A673 (cell line): ENCODE measurements around the gene ARHGAP15.

ENCODE experiments used
- EZH2 ChIP-seq: fragments of 200-600 bp; sonication (generic); IDR thresholded peaks from 2 replicates; pipeline ENCODE4 v1.6.1; 2017; ENCODE audit warnings: borderline replicate concordance, low read depth, mild to moderate bottlenecking, mixed read lengths, antibody characterized with exemption, low read length; ENCODE audit not compliant: poor library complexity, severe bottlenecking
- TF ChIP-seq, protein P1 (sequence below): fragments of 300-800, 200-600 bp; sonication (generic); conservative IDR thresholded peaks from 2 replicates; pipeline ENCODE4 v1.5.1; 2017; ENCODE audit warnings: low read depth, mild to moderate bottlenecking, antibody characterized with exemption, low read length, moderate library complexity, mixed read lengths

DNA sequence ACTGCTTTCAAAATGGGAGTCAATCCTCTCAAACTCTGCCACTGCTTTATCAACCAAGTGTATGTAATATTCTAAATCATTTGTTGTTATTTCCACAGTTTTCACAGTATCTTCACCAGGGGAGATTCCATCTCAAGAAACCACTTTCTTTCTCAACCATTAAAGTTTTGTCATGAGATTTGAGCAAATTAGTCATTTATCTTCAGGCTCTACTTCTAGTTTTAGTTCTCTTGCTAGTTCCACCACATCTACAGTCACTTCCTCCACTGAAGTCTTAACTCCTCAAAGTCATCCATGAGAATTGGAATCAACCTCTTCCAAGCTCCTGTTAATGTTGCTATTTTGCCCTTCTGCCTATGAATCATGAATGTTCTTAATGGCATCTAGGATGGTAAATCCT is 545.8 kb downstream of the ARHGAP15 start:
- TF ChIP-seq, protein P1, sequence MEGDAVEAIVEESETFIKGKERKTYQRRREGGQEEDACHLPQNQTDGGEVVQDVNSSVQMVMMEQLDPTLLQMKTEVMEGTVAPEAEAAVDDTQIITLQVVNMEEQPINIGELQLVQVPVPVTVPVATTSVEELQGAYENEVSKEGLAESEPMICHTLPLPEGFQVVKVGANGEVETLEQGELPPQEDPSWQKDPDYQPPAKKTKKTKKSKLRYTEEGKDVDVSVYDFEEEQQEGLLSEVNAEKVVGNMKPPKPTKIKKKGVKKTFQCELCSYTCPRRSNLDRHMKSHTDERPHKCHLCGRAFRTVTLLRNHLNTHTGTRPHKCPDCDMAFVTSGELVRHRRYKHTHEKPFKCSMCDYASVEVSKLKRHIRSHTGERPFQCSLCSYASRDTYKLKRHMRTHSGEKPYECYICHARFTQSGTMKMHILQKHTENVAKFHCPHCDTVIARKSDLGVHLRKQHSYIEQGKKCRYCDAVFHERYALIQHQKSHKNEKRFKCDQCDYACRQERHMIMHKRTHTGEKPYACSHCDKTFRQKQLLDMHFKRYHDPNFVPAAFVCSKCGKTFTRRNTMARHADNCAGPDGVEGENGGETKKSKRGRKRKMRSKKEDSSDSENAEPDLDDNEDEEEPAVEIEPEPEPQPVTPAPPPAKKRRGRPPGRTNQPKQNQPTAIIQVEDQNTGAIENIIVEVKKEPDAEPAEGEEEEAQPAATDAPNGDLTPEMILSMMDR = no peak
- TF ChIP-seq EZH2 = no peak
